CD4-positive, alpha-beta T cell treated with Interleukin-15 for 4 hours (primary cell): ENCODE data around the gene ITGAE.
"Not testable (repeated sequence)": the region's sequence is repeated elsewhere in the genome, so short reads cannot be mapped to it uniquely, and the experiment has no call there.

Experiments
- DNase-seq: peaks from one replicate; pipeline ENCODE4 v3.0.0-alpha.2; 2020; ENCODE audit warnings: low spot score

The ITGAE gene

GRCh38 chr17:3794557-3795389 lies 6.2 kb downstream of the ITGAE start:
- peak; percentile 84 for DNase-seq

GRCh38 chr17:3794152-3794551 lies 6.8 kb downstream of the ITGAE start:
- DNase-seq: not testable (repeated sequence)

DNA sequence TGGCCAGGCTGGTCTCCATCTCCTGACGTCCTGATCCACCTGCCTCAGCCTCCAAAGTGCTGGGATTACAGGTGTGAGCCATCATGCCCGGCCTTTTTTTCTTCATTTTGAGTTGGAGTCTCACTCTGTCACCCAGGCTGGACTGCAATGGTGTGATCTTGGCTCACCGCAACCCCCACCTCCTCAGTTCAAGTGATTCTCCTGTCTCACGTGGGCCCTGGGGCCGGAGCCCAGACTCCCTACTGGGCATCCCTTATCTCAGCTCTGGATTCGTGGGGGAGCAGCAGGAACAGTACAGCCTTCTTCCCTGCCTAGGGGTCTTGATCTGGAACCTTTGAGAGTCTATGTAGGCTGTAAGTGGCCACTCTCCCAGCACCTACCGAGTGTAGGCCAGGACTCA lies 7.7 kb downstream of the ITGAE start:
- DNase-seq: not testable (repeated sequence)

- no peak for DNase-seq
Observed at GRCh38 chr17:3792481-3792880, 8.5 kb downstream of the ITGAE start.

- DNase-seq: peak; percentile 60
Observed at GRCh38 chr17:3788200-3788599, 12.8 kb downstream of the ITGAE start.

DNA sequence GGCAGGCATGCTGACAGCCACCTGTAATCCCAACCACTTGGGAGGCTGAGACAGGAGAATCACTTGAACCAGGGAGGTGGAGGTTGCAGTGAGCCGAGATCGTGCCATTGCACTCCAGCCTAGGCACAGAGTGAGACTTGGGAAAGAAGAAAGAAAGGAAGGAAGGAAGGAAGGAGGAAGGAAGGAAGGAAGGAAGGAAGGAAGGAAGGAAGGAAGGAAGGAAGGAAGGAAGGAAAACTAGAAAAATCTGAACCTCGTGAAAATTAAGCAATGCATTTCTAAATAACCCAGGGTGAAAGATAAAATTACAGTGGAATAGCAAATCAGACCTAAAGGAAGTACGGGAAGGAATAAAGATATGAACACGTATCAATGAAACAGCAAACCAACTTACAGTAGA lies 15.7 kb downstream of the ITGAE start:
- not testable (repeated sequence) for DNase-seq

GRCh38 chr17:3782751-3783150 lies 18.2 kb downstream of the ITGAE start:
- DNase-seq: no peak

DNA sequence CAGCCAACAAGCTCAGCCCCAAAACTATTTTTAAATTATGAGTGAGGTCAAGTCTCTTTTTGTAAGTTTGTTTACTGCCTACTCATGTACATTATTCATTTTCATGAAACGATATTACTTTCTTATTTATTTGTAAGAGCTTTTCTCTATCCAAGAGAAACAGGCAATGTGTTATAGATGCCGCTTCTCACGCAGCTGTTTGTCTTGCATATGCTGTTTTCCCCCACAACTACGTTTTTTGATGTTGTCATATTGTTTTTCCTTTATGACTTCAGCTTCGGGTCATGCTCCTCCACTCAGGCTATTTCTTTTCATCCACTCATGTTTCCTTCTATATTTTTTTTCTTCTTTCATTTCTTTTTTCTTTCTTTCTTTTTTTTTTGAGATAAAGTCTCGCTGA lies 20.0 kb downstream of the ITGAE start:
- DNase-seq: no peak

- no peak for DNase-seq
Observed at GRCh38 chr17:3777366-3778120, 23.4 kb downstream of the ITGAE start.

GRCh38 chr17:3773966-3774365 lies 27.0 kb downstream of the ITGAE start:
- DNase-seq: no peak

- no peak for DNase-seq
Observed at GRCh38 chr17:3773511-3773910, 27.5 kb downstream of the ITGAE start.

DNA sequence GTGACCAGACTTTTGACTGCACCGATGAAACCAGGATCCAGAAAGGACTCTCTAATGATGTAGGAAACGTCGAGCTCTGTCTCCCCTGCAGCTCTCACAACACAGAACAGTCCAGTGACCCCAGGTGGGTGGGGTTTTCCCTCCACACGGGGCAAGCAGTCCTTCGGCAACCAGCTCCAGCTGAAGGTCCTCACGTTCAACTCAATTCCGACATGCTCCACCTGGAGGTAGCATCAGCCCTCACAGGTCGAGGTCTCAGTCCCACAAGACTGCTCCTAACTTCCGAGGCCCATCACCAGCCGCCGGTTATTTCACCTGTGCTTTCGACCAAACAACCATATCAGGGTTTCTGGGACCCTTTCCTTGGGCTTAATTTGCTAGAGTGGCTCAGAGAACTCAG lies 28.2 kb downstream of the ITGAE start:
- DNase-seq: no peak

DNA sequence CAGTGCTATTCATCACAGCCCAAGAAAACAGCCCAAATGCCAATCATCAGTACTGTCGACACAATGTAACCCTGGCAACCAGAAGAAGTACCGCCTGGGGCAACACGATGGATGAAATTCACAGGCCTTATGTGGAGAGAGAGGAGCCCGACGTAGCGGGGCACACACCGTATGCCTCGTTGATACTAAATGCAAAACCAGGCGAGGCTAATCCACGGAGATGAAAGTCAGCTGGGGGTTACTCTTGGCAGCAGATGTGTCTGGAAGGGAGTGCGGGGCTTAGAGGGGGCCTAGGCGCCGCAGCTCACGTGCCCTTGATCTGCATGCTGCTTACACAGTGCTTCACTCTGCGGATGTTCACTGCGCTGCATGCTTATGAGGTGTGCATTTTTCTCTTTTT lies 29.8 kb downstream of the ITGAE start:
- no peak for DNase-seq

- DNase-seq: peak; percentile 30
Observed at GRCh38 chr17:3770466-3770865, 30.5 kb downstream of the ITGAE start.

GRCh38 chr17:3768769-3769168 lies 32.2 kb downstream of the ITGAE start:
- DNase-seq: no peak

DNA sequence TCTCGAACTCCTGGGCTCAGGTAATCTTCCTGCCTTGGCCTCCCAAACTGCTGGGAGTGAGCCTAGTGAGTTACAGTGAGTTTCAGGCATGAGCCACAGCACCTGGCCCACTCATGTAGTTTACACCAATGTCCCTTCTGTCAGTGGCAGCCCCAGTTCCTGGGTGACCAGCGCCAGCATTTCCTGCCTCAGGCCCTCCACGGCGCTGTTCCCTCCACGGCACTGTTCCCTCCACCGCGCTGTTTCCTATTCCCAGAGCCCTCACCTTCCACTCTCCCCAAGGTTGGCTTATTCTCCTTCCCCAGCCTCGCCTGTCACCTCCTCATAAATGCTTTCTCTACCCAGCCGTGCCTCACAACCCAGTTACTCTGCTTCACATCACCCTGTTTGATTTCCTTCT lies 32.6 kb downstream of the ITGAE start:
- no peak for DNase-seq

- no peak for DNase-seq
Observed at GRCh38 chr17:3766779-3767178, 34.2 kb downstream of the ITGAE start.

DNA sequence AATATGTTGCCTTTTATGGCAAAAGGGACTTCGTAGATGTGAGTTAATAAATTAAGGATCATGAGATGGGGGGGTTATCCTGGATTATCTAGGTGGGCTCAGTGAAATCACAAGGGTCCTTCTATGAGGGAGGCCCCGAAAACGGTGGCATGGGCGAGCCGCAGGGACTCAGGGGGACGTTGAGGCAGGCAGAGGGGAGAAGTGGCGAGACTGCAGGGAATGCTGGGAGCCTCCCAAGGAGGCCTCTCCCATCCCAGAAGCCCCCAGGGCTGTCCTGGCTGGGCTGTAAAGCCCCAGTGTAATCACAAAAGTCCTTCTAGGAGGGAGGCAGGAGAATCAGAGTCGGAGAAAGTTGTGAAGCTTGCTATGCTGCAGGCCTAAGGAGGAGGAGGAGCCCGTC lies 35.0 kb downstream of the ITGAE start:
- no peak for DNase-seq

GRCh38 chr17:3763777-3764170 lies 37.2 kb downstream of the ITGAE start:
- DNase-seq: no peak

DNA sequence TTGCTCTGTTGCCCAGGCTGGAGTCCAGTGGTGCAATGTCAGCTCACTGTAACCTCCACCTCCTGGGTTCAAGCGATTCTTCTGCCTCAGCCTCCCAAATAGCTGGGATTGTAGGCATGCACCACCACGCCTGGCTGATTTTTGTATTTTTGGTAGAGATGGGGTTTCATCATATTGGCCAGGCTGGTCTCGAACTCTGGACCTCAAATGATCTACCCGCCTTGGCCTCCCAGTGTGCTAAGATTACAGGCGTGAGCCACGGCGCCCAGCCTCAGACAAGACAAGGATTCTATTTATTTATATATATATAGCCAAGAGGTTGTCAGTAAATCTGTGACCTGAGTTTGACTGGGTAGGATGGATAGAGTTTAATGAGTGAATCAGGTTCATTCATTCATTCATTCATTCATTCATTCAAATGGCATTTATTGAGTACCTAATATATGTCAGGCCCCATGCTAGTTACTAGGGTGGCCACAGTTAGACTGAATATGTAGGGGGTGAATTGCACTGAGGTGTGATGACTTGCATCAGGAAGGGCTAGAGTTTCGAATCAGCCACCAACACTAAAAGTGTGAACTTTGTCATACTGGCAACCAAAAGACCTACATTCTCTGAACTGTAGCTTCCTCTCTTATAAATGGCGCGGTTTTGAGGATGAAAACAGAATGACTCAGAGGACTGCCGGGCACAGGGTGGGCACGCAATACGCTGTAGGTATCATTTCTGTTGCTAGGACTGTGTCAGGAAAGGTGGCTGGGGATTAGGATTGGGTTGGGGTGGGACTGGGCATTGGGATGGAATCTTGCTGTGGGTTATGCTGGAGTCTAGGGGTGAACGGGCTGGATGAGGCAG lies 37.8 kb downstream of the ITGAE start:
- DNase-seq: peak; percentile 78

GRCh38 chr17:3761918-3762380 lies 39.0 kb downstream of the ITGAE start:
- no peak for DNase-seq
